Nephron (organoid): ENCODE results near the gene GALNT2.

Experiments
- H3K27ac Mint-ChIP-seq, 3 experiments: 2 replicates each; pipeline ENCODE4 v1.8.0; 2020; ENCODE audit warnings: mixed read lengths in 3 of 3, mild to moderate bottlenecking in 2 of 3, moderate library complexity in 1 of 3
- H3K27me3 Mint-ChIP-seq: 2 replicates; pipeline ENCODE4 v1.8.0; 2021; ENCODE audit warnings: low read depth, mild to moderate bottlenecking, moderate library complexity, mixed read lengths
- H3K36me3 Mint-ChIP-seq: 2 replicates; pipeline ENCODE4 v1.8.0; 2020; ENCODE audit warnings: low read depth, mixed read lengths
- H3K4me1 Mint-ChIP-seq: 2 replicates; pipeline ENCODE4 v1.8.0; 2020; ENCODE audit warnings: mixed read lengths
- H3K4me3 Mint-ChIP-seq, 3 experiments: 2 replicates each; pipeline ENCODE4 v1.8.0; 2020; ENCODE audit warnings: mild to moderate bottlenecking in 3 of 3, mixed read lengths in 3 of 3, moderate library complexity in 2 of 3
- H3K9me3 Mint-ChIP-seq: 2 replicates; pipeline ENCODE4 v1.8.0; 2020; ENCODE audit warnings: mixed read lengths
- CTCF ChIP-seq, 3 experiments: fragments of 200-600 bp; sonication (generic); IDR thresholded peaks; one replicate each; pipeline ENCODE4 v1.5.0; 2021; ENCODE audit warnings: antibody characterized with exemption in 3 of 3; ENCODE audit not compliant: unreplicated experiment in 3 of 3

GALNT2 gene

GRCh38 chr1:230032516-230033281 lies 34.3 kb upstream of the GALNT2 start:
- no peak overlapping the region for H3K4me3 Mint-ChIP-seq
- H3K27ac Mint-ChIP-seq, result no peak overlapping the region
- TF ChIP-seq CTCF (IDR thresholded peaks at IDR 0.05; ENCODE audit: unreplicated experiment in 3 of 3), result no peak
- H3K4me1 Mint-ChIP-seq, result no peaks in the 10 kb centered on the region
- no peaks in the 10 kb centered on the region for H3K36me3 Mint-ChIP-seq
- peaks cover 6% of the 10 kb centered on the region for H3K9me3 Mint-ChIP-seq
- H3K27me3 Mint-ChIP-seq, result peaks cover 6% of the 10 kb centered on the region

DNA sequence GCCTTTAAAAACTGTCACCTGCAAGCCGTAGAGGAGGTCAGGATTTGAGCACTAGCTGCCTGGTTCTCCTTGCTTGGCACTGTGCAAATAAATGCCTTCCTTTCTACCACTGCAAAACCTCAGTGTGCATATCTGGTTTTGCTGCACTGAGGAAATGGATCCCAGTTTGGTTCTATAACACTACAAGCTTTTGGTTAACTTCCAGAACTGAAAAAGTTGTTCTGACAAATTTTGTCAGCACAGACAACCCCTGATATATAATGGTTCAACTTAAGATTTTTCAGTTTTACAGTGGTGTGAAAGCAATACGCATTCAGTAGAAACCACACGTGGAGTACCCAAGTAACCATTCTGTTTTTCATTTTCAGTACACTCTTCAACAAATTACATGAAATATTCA lies 29.8 kb upstream of the GALNT2 start:
- no peak overlapping the region for H3K4me3 Mint-ChIP-seq
- no peaks in the 10 kb centered on the region for H3K36me3 Mint-ChIP-seq
- no peak overlapping the region for H3K27ac Mint-ChIP-seq
- no peaks in the 10 kb centered on the region for H3K27me3 Mint-ChIP-seq
- no peaks in the 10 kb centered on the region for H3K4me1 Mint-ChIP-seq
- H3K9me3 Mint-ChIP-seq, result peaks cover 9% of the 10 kb centered on the region
- no peak for TF ChIP-seq CTCF (IDR thresholded peaks at IDR 0.05; ENCODE audit: unreplicated experiment in 3 of 3)

GRCh38 chr1:230040440-230040839 lies 26.6 kb upstream of the GALNT2 start:
- Mint-ChIP-seq H3K4me3 (no peak overlapping the region), H3K36me3 (no peaks in the 10 kb centered on the region), H3K9me3 (peaks cover 9% of the 10 kb centered on the region), H3K4me1 (no peaks in the 10 kb centered on the region), H3K27me3 (peaks cover 10% of the 10 kb centered on the region), H3K27ac (no peak overlapping the region)
- no peak for TF ChIP-seq CTCF (IDR thresholded peaks at IDR 0.05; ENCODE audit: unreplicated experiment in 3 of 3)

- no peak overlapping the region for H3K4me3 Mint-ChIP-seq
- peaks cover 10% of the 10 kb centered on the region for H3K27me3 Mint-ChIP-seq
- peaks cover 6% of the 10 kb centered on the region for H3K4me1 Mint-ChIP-seq
- no peaks in the 10 kb centered on the region for H3K36me3 Mint-ChIP-seq
- H3K9me3 Mint-ChIP-seq, result peaks cover 2% of the 10 kb centered on the region
- no peak for TF ChIP-seq CTCF (IDR thresholded peaks at IDR 0.05; ENCODE audit: unreplicated experiment in 3 of 3)
- no peak overlapping the region for H3K27ac Mint-ChIP-seq
Measured at GRCh38 chr1:230043081-230043480, 24.0 kb upstream of the GALNT2 start.

- Mint-ChIP-seq H3K36me3 (no peaks in the 10 kb centered on the region), H3K4me3 (no peak overlapping the region), H3K4me1 (peaks cover 6% of the 10 kb centered on the region), H3K27ac (no peak overlapping the region), H3K27me3 (peaks cover 10% of the 10 kb centered on the region), H3K9me3 (peaks cover 2% of the 10 kb centered on the region)
- TF ChIP-seq CTCF (IDR thresholded peaks at IDR 0.05; ENCODE audit: unreplicated experiment in 3 of 3), result no peak
Measured at GRCh38 chr1:230044729-230045128, 22.3 kb upstream of the GALNT2 start.
